DOHH2 (cell line): ENCODE data around the gene COL1A1.

ENCODE experiments used
- H3F3A ChIP-seq: fragments of 200-600 bp; sonication (generic), shearing (Covaris generic); 2 replicates; pipeline ENCODE4 v1.6.0; 2016; ENCODE audit warnings: antibody characterized with exemption, mild to moderate bottlenecking; ENCODE audit not compliant: control insufficient read depth, insufficient read depth
- H3K27ac ChIP-seq: fragments of 200-600 bp; sonication (generic); 2 replicates; pipeline ENCODE4 v1.5.1; 2014; ENCODE audit warnings: low read depth, mild to moderate bottlenecking, low read length, moderate library complexity
- H3K27me3 ChIP-seq: fragments of 200-600 bp; sonication (generic); 2 replicates; pipeline ENCODE4 v1.6.1; 2014; ENCODE audit warnings: mild to moderate bottlenecking, low read length, mixed read lengths; ENCODE audit not compliant: control insufficient read depth
- H3K36me3 ChIP-seq: fragments of 200-600 bp; sonication (generic); 2 replicates; pipeline ENCODE4 v1.6.1; 2014; ENCODE audit warnings: mild to moderate bottlenecking, low read length, moderate library complexity, mixed read lengths; ENCODE audit not compliant: control insufficient read depth
- H3K4me1 ChIP-seq: fragments of 200-600 bp; sonication (generic); 2 replicates; pipeline ENCODE4 v1.6.1; 2014; ENCODE audit warnings: mild to moderate bottlenecking, low read length, mixed read lengths; ENCODE audit not compliant: control insufficient read depth
- H3K4me2 ChIP-seq: fragments of 200-600 bp; sonication (generic); 2 replicates; pipeline ENCODE4 v1.6.0; 2014; ENCODE audit warnings: mild to moderate bottlenecking, low read length, moderate library complexity
- H3K4me3 ChIP-seq: fragments of 200-600 bp; sonication (generic); 2 replicates; pipeline ENCODE4 v1.5.1; 2014; ENCODE audit warnings: mild to moderate bottlenecking, low read length, mixed read lengths
- H3K79me2 ChIP-seq: fragments of 200-600 bp; sonication (generic); 2 replicates; pipeline ENCODE4 v1.6.1; 2014; ENCODE audit warnings: mild to moderate bottlenecking, low read length, mixed read lengths; ENCODE audit not compliant: control insufficient read depth
- H3K9me2 ChIP-seq: fragments of 200-600 bp; sonication (generic); replicated peaks from 2 replicates; pipeline ENCODE4 v1.6.1; 2014; ENCODE audit warnings: mild to moderate bottlenecking, low read length, mixed read lengths; ENCODE audit not compliant: control insufficient read depth
- H3K9me3 ChIP-seq: fragments of 200-600 bp; sonication (generic); 2 replicates; pipeline ENCODE4 v1.6.1; 2014; ENCODE audit warnings: antibody characterized with exemption, low read length, mixed read lengths; ENCODE audit not compliant: control insufficient read depth, insufficient read depth
- H4K20me1 ChIP-seq: fragments of 200-600 bp; sonication (generic); 2 replicates; pipeline ENCODE4 v1.6.0; 2014; ENCODE audit warnings: low read depth, mild to moderate bottlenecking, antibody characterized with exemption, low read length, moderate library complexity; ENCODE audit not compliant: control insufficient read depth, insufficient read depth
- CTCF ChIP-seq: fragments of 200-600 bp; sonication (generic); IDR thresholded peaks from one replicate; pipeline ENCODE4 v1.5.1; 2014; ENCODE audit warnings: antibody characterized with exemption, mild to moderate bottlenecking, low read depth, low read length; ENCODE audit not compliant: poor library complexity, severe bottlenecking
- EZH2phosphoT487 ChIP-seq: fragments of 200-600 bp; sonication (generic); IDR thresholded peaks from 2 replicates; pipeline ENCODE4 v1.6.1; 2017; ENCODE audit warnings: borderline replicate concordance, mild to moderate bottlenecking, antibody characterized with exemption, low read length, moderate library complexity, mixed read lengths

COL1A1 gene

DNA sequence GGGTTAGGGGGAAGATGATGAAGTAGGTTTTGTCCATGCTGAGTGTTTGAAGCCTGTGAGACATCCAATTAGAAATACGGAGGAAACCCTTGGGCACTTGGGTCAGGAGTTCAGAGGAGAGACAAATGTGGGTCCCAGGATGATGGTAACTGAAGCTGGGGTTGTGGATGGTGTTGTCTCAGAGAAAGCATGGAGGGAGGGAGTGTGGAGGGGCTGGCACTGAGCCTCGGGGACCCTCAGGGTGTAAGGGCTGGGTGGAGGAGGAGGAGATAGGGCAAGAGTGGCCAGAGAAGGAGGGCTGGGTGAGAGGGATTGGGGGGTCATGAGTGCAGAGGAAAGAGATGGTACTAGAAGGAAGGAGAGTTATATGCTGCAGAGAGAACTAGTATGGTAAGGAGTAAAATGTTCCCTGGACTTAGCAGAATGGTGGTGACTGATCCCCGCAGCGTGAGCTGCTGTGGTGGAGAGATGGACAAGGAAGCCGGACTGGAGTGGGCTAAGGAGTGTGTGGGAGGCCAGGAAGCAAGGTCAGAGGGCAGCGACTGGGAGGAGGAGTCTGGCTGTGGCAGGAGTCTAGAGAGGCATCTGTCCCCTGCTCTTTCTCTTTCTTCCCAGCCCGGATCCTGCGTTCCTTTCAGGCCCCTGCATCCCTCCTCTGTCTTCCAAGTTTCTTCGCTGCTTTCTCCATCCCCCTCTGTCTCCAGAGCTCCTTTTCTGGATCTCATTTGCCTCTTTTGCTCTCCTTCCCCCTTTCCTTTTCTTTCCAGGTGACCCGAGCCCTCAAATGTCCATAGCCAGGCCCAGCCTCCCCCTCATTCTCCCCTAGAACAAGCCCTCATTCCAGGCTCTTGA, 3.9 kb upstream of the COL1A1 start:
- Histone ChIP-seq H3K4me2 (no peak overlapping the region), H3K27me3 (peaks cover 77% of the 10 kb centered on the region), H3K9me3 (no peaks in the 10 kb centered on the region), H3K9me2 (no peaks in the 10 kb centered on the region), H3K36me3 (no peaks in the 10 kb centered on the region), H3K79me2 (no peaks in the 10 kb centered on the region), H3K27ac (no peak overlapping the region), H3K4me3 (no peak overlapping the region), H3K4me1 (peaks cover 8% of the 10 kb centered on the region), H4K20me1 (no peaks in the 10 kb centered on the region), H3F3A (no peaks in the 10 kb centered on the region)
- TF ChIP-seq CTCF, result no peak
- TF ChIP-seq EZH2phosphoT487, result no peak

DNA sequence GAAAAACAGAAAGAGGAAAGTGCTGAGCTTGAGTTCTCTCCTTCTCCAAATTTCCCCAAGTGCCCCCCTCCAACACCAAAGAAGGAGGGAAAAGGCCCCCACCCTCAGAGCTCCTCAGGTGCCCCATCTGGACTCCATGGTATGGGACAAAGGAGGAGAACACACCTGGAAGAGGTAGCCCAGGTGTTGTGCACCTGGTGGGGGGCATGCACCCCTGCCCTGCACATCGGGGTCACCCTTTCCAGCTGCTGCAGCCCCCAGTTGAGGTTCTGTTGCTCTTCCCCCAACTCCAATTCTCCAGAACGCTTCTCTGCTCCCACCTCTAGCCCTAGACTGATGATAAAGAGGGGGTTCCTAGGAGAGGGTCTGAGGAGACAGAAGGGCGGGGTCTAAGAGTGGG, 3.0 kb upstream of the COL1A1 start:
- no peaks in the 10 kb centered on the region for H3K9me2 ChIP-seq
- H4K20me1 ChIP-seq, result no peaks in the 10 kb centered on the region
- H3K4me2 ChIP-seq, result no peak overlapping the region
- H3K4me3 ChIP-seq, result no peak overlapping the region
- no peaks in the 10 kb centered on the region for H3K9me3 ChIP-seq
- peaks cover 70% of the 10 kb centered on the region for H3K27me3 ChIP-seq
- no peak for TF ChIP-seq CTCF
- no peak for TF ChIP-seq EZH2phosphoT487
- H3K4me1 ChIP-seq, result peaks cover 16% of the 10 kb centered on the region
- no peaks in the 10 kb centered on the region for H3F3A ChIP-seq
- H3K36me3 ChIP-seq, result no peaks in the 10 kb centered on the region
- no peaks in the 10 kb centered on the region for H3K79me2 ChIP-seq
- no peak overlapping the region for H3K27ac ChIP-seq

DNA sequence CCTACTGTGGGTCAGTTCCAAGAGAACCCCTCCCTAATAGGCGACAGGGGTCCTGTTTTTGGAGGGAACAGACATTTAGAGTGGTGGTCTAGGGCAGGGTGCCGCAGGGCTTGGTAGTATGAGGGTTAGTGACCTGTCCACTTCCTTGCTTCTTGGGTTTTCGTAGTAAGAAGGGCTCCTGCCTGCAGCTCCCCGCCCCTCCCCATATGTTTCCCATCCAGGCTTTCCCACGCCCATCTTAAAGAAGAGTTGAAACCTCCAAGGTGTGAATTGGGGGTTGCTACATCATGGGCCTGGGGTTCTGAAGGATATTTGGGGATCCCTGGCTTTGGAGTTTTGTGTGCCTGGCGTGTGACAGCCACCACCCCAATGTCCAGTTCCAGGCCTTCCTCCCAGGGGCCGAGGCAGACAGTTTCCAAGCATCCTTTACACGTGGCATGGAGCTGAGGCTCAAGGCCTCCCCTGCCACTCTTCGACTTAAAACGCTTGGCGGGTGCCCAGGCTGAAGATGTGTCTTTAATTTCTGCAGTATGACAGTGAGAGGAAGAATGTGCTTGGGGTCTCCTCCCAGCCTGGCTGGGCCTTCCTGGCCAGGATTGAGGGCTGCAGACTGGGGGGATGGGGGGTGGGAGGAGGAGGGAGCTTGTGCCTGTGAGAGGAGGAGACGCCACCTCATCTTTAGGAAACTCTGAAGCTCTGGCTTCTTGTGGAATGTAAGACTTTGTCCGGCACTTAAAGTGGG, 2.3 kb upstream of the COL1A1 start:
- Histone ChIP-seq H3K9me3 (no peaks in the 10 kb centered on the region), H3K79me2 (no peaks in the 10 kb centered on the region), H3K36me3 (no peaks in the 10 kb centered on the region), H3K4me1 (peaks cover 16% of the 10 kb centered on the region), H4K20me1 (no peaks in the 10 kb centered on the region), H3K27ac (no peak overlapping the region), H3F3A (no peaks in the 10 kb centered on the region), H3K4me2 (no peak overlapping the region), H3K27me3 (peaks cover 66% of the 10 kb centered on the region), H3K9me2 (no peaks in the 10 kb centered on the region), H3K4me3 (no peak overlapping the region)
- no peak for TF ChIP-seq CTCF
